WERI-Rb-1 (cell line): ENCODE measurements around the gene FBXW11.

ENCODE experiments used
- DNase-seq: peaks from one replicate; pipeline ENCODE4 v3.0.0-alpha.2; 2020
- H3K27ac ChIP-seq: fragments of 250-450 bp; sonication (Bioruptor Pico); 2 replicates; pipeline ENCODE4 v1.5.1; 2020; ENCODE audit warnings: mild to moderate bottlenecking, moderate library complexity
- H3K27me3 ChIP-seq: fragments of 250-450 bp; sonication (Bioruptor Pico); 2 replicates; pipeline ENCODE4 v1.5.1; 2021; ENCODE audit warnings: mild to moderate bottlenecking, low read depth, moderate library complexity; ENCODE audit not compliant: insufficient read depth, severe bottlenecking
- H3K36me3 ChIP-seq: fragments of 250-450 bp; sonication (Bioruptor Pico); 2 replicates; pipeline ENCODE4 v1.5.1; 2020; ENCODE audit warnings: mild to moderate bottlenecking, moderate library complexity
- H3K4me3 ChIP-seq: 2 replicates; pipeline ENCODE4 v1.5.1; 2011; ENCODE audit warnings: low read depth, mild to moderate bottlenecking, control low read depth, low read length
- H3K9me3 ChIP-seq: fragments of 250-450 bp; sonication (Bioruptor Pico); 2 replicates; pipeline ENCODE4 v1.5.1; 2021; ENCODE audit warnings: mild to moderate bottlenecking, moderate library complexity; ENCODE audit not compliant: severe bottlenecking
- TF ChIP-seq, protein P1 (sequence below): IDR thresholded peaks from 2 replicates; pipeline ENCODE4 v1.5.1; 2011; ENCODE audit warnings: low read depth, mild to moderate bottlenecking, control low read depth, inconsistent platforms, low read length

Gene FBXW11

GRCh38 chr5:171975262-171975876 lies 31.1 kb downstream of the FBXW11 start:
- no peaks in the 10 kb centered on the region for H3K36me3 ChIP-seq
- no peak for DNase-seq
- H3K9me3 ChIP-seq, result peaks cover 2% of the 10 kb centered on the region
- no peak overlapping the region for H3K27ac ChIP-seq
- H3K27me3 ChIP-seq, result no peaks in the 10 kb centered on the region
- TF ChIP-seq, protein P1, sequence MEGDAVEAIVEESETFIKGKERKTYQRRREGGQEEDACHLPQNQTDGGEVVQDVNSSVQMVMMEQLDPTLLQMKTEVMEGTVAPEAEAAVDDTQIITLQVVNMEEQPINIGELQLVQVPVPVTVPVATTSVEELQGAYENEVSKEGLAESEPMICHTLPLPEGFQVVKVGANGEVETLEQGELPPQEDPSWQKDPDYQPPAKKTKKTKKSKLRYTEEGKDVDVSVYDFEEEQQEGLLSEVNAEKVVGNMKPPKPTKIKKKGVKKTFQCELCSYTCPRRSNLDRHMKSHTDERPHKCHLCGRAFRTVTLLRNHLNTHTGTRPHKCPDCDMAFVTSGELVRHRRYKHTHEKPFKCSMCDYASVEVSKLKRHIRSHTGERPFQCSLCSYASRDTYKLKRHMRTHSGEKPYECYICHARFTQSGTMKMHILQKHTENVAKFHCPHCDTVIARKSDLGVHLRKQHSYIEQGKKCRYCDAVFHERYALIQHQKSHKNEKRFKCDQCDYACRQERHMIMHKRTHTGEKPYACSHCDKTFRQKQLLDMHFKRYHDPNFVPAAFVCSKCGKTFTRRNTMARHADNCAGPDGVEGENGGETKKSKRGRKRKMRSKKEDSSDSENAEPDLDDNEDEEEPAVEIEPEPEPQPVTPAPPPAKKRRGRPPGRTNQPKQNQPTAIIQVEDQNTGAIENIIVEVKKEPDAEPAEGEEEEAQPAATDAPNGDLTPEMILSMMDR, result no peak
- H3K4me3 ChIP-seq, result no peak overlapping the region

- Histone ChIP-seq H3K27me3 (no peaks in the 10 kb centered on the region), H3K9me3 (no peaks in the 10 kb centered on the region), H3K27ac (no peak overlapping the region), H3K36me3 (no peaks in the 10 kb centered on the region), H3K4me3 (no peak overlapping the region)
- no peak for DNase-seq
- TF ChIP-seq, protein P1, result no peak
These were observed 35.6 kb downstream of the FBXW11 start for GRCh38 chr5:171970826-171971225.

GRCh38 chr5:171969288-171969880 lies 37.1 kb downstream of the FBXW11 start:
- Histone ChIP-seq H3K9me3 (no peaks in the 10 kb centered on the region), H3K4me3 (no peak overlapping the region), H3K27me3 (no peaks in the 10 kb centered on the region), H3K27ac (no peak overlapping the region), H3K36me3 (no peaks in the 10 kb centered on the region)
- no peak for DNase-seq
- TF ChIP-seq, protein P1, result no peak

DNA sequence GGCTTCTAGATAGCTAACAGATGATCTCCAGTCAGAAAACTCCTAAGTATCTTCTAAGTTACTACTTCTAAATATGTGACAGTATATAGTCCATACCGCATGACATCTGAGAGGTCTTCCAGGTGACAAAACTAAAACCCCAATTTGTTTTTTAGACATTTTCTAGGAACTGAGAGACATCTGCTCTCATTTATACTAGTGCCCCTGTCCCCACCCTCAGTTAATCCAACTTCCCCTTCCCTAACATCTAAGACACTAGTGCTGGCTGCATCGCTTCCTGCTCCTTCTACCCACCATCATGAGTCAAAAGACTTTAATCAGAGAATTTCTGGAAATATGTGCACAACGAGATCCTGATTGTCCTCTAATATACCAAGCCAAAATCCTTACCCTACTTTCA lies 37.9 kb downstream of the FBXW11 start:
- H3K36me3 ChIP-seq, result no peaks in the 10 kb centered on the region
- TF ChIP-seq, protein P1, result no peak
- DNase-seq, result no peak
- H3K27me3 ChIP-seq, result no peaks in the 10 kb centered on the region
- H3K27ac ChIP-seq, result no peak overlapping the region
- no peaks in the 10 kb centered on the region for H3K9me3 ChIP-seq
- no peak overlapping the region for H3K4me3 ChIP-seq

- DNase-seq, result no peak
- H3K27me3 ChIP-seq, result no peaks in the 10 kb centered on the region
- H3K36me3 ChIP-seq, result no peaks in the 10 kb centered on the region
- TF ChIP-seq, protein P1, result no peak
- H3K4me3 ChIP-seq, result no peak overlapping the region
- no peak overlapping the region for H3K27ac ChIP-seq
- H3K9me3 ChIP-seq, result no peaks in the 10 kb centered on the region
These were observed 39.5 kb downstream of the FBXW11 start for GRCh38 chr5:171966964-171967363.

DNA sequence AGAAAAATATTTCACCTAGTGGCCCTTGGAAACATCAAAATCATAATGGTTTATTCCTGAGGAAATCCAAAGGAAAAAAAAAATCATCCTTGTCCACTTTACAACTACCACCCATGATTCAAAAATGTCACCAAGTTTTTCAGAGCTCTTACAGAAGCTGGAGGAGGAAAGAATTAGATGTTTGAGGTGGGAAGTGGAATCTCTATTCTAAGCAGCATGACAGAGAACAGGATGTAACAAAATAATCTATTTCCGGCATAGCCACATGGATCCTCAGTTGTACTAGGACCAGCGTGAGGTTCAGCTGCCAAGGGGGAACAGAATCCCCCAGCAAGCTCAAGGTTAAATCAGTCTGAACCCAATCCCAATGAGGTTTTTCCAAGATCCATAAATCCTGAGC lies 40.2 kb downstream of the FBXW11 start:
- H3K4me3 ChIP-seq, result no peak overlapping the region
- H3K27ac ChIP-seq, result no peak overlapping the region
- TF ChIP-seq, protein P1, result no peak
- no peak for DNase-seq
- no peaks in the 10 kb centered on the region for H3K27me3 ChIP-seq
- no peaks in the 10 kb centered on the region for H3K36me3 ChIP-seq
- no peaks in the 10 kb centered on the region for H3K9me3 ChIP-seq
